ENCODE results near the gene CACNG4.

Gene CACNG4

GRCh38 chr17:66945147-66945835 lies 19.2 kb upstream of the CACNG4 start:
- no peak for DNase-seq

- DNase-seq, result no peak
Observed at GRCh38 chr17:66946251-66946650, 18.3 kb upstream of the CACNG4 start.

- no peak for DNase-seq
Observed at GRCh38 chr17:66947311-66947710, 17.2 kb upstream of the CACNG4 start.

- DNase-seq, result no peak
Observed at GRCh38 chr17:66948061-66948750, 16.3 kb upstream of the CACNG4 start.

- DNase-seq, result no peak
Observed at GRCh38 chr17:66949501-66949900, 15.0 kb upstream of the CACNG4 start.

GRCh38 chr17:66950325-66950724 lies 14.2 kb upstream of the CACNG4 start:
- DNase-seq, result no peak

- DNase-seq, result no peak
Observed at GRCh38 chr17:66950886-66951604, 13.5 kb upstream of the CACNG4 start.

- DNase-seq, result no peak
Observed at GRCh38 chr17:66951605-66951953, 12.9 kb upstream of the CACNG4 start.

- no peak for DNase-seq
Observed at GRCh38 chr17:66952031-66952524, 12.4 kb upstream of the CACNG4 start.

- no peak for DNase-seq
Observed at GRCh38 chr17:66952681-66953629, 11.6 kb upstream of the CACNG4 start.

- no peak for DNase-seq
Observed at GRCh38 chr17:66953630-66954020, 10.9 kb upstream of the CACNG4 start.

- no peak for DNase-seq
Observed at GRCh38 chr17:66954632-66955031, 9.9 kb upstream of the CACNG4 start.

GRCh38 chr17:66955821-66956220 lies 8.7 kb upstream of the CACNG4 start:
- no peak for DNase-seq

GRCh38 chr17:66956941-66957340 lies 7.6 kb upstream of the CACNG4 start:
- no peak for DNase-seq

- DNase-seq, result no peak
Observed at GRCh38 chr17:66957343-66957742, 7.2 kb upstream of the CACNG4 start.

GRCh38 chr17:66957951-66958579 lies 6.4 kb upstream of the CACNG4 start:
- DNase-seq, result no peak

- DNase-seq, result no peak
Observed at GRCh38 chr17:66959641-66960375, 4.7 kb upstream of the CACNG4 start.

- no peak for DNase-seq
Observed at GRCh38 chr17:66960613-66961012, 3.9 kb upstream of the CACNG4 start.

- no peak for DNase-seq
Observed at GRCh38 chr17:66963521-66963908, 992 bp upstream of the CACNG4 start.

GRCh38 chr17:66964930-66965800 lies 658 bp downstream of the CACNG4 start:
- peak in 1 of 2 donors; percentile 11 for DNase-seq

Data from stimulated activated CD4-positive, alpha-beta T cell treated with anti-CD3 and anti-CD28 coated beads, Interleukin-2, amount 100 ng/mL, for 48 hours (primary cell).